HCT116 (cell line): Measurements from ENCODE around the gene CALHM3.
"Not testable (repeated sequence)": the region's sequence is repeated elsewhere in the genome, so short reads cannot be mapped to it uniquely, and the experiment has no call there.

Source experiments
- CTCF ChIP-seq, 3 experiments: fragments of 200-600 bp in 1 of 3; sonication (generic) in 1 of 3; IDR thresholded peaks in 2 of 3; conservative IDR thresholded peaks in 1 of 3; 2 replicates each; pipeline ENCODE4 v1.5.1; 2012 to 2017; ENCODE audit warnings: low read depth in 2 of 3, low read length in 2 of 3, antibody characterized with exemption in 1 of 3, borderline replicate concordance in 1 of 3, control low read depth in 1 of 3, mild to moderate bottlenecking in 1 of 3, mixed read lengths in 1 of 3, mixed run types in 1 of 3, moderate library complexity in 1 of 3; ENCODE audit not compliant: insufficient read depth in 1 of 3
- EGR1 ChIP-seq: IDR thresholded peaks from 2 replicates; pipeline ENCODE4 v1.6.1; 2012; ENCODE audit warnings: low read depth
- EZH2 ChIP-seq: fragments of 200-600 bp; sonication (generic); IDR thresholded peaks from 2 replicates; pipeline ENCODE4 v1.6.1; 2017; ENCODE audit warnings: antibody characterized with exemption, mixed run types
- POLR2A ChIP-seq: IDR thresholded peaks from 2 replicates; pipeline ENCODE4 v1.7.0; 2011; ENCODE audit warnings: borderline replicate concordance; ENCODE audit not compliant: insufficient read depth, insufficient read length; ENCODE audit errors: extremely low read depth
- POLR2AphosphoS5 ChIP-seq: IDR thresholded peaks from 2 replicates; pipeline ENCODE4 v1.6.1; 2011; ENCODE audit warnings: mild to moderate bottlenecking, low read depth, low read length, moderate library complexity
- SIN3A ChIP-seq: IDR thresholded peaks from 2 replicates; pipeline ENCODE4 v1.6.1; 2012; ENCODE audit warnings: low read depth

- not testable (repeated sequence) for TF ChIP-seq EZH2; CTCF (IDR thresholded peaks at IDR 0.05 in 2 of 3, conservative IDR thresholded peaks at IDR 0.05 in 1 of 3; ENCODE audit: borderline replicate concordance in 1 of 3, insufficient read depth in 1 of 3, low read depth in 2 of 3, low read length in 2 of 3); POLR2A; POLR2AphosphoS5; EGR1; SIN3A
Measured at GRCh38 chr10:103503777-103504176, 24.7 kb upstream of the CALHM3 start.
